PC-9 (cell line): Measurements from ENCODE around the gene ATP8B3. TPM values are rescaled to one million over a fixed set of nuclear protein-coding genes. Genes with fewer than 3 reads are reported as not detected.

ENCODE experiments used
- BruUV-seq: library from RNA; stranded (reverse); fragments of 400-500 nt; replicated peaks from 2 replicates; lab custom pipeline; 2021; lab: Mats Ljungman, UMichigan
- CTCF ChIA-PET: fragments of 300-600 bp; sonication (Branson Sonifier 250); formaldehyde crosslinking; loops from one replicate; lab custom pipeline; 2022; ENCODE audit warnings: antibody characterized with exemption; lab: Charles Lee
- POLR2A ChIA-PET: fragments of 300-600 bp; sonication (Branson Sonifier 250); formaldehyde crosslinking; loops from one replicate; lab custom pipeline; 2022; ENCODE audit warnings: antibody characterized with exemption; ENCODE audit not compliant: unreplicated experiment; lab: Charles Lee
- DNase-seq, 2 experiments: peaks; one replicate each; pipeline versions ENCODE4 v3.0.0 to v3.0.0-alpha.2; 2015 to 2022; ENCODE audit warnings: mixed read lengths in 1 of 2
- H2AFZ ChIP-seq: fragments of 200-600 bp; sonication (generic); 2 replicates; pipeline ENCODE4 v1.8.1; 2017; ENCODE audit warnings: antibody characterized with exemption
- H3F3A ChIP-seq: fragments of 200-600 bp; sonication (generic); 2 replicates; pipeline ENCODE4 v1.8.1; 2017; ENCODE audit warnings: antibody characterized with exemption, mild to moderate bottlenecking, low read depth; ENCODE audit not compliant: insufficient read depth
- H3K27ac ChIP-seq: fragments of 200-600 bp; sonication (generic); 2 replicates; pipeline ENCODE4 v1.6.1; 2016; ENCODE audit warnings: mixed run types
- H3K27me3 ChIP-seq: fragments of 200-600 bp; sonication (generic); 2 replicates; pipeline ENCODE4 v1.6.1; 2016; ENCODE audit warnings: low read depth, mixed run types; ENCODE audit not compliant: insufficient read depth
- H3K36me3 ChIP-seq: fragments of 200-600 bp; sonication (generic); 2 replicates; pipeline ENCODE4 v1.6.1; 2016; ENCODE audit warnings: low read depth, mixed run types
- H3K4me1 ChIP-seq: fragments of 200-600 bp; sonication (generic); replicated peaks from 2 replicates; pipeline ENCODE4 v1.6.1; 2016; ENCODE audit warnings: mixed run types; ENCODE audit not compliant: insufficient read depth
- H3K4me2 ChIP-seq: fragments of 200-600 bp; sonication (generic); 2 replicates; pipeline ENCODE4 v1.6.1; 2017; ENCODE audit warnings: mixed run types
- H3K4me3 ChIP-seq: fragments of 200-600 bp; sonication (generic); 2 replicates; pipeline ENCODE4 v1.6.1; 2016; ENCODE audit warnings: mixed run types
- H3K79me2 ChIP-seq: fragments of 200-600 bp; sonication (generic); 2 replicates; pipeline ENCODE4 v1.6.1; 2017; ENCODE audit warnings: low read depth, mixed run types
- H3K9me2 ChIP-seq: fragments of 200-600 bp; sonication (generic); 2 replicates; pipeline ENCODE4 v1.8.1; 2017; ENCODE audit warnings: mild to moderate bottlenecking; ENCODE audit not compliant: insufficient read depth
- H3K9me3 ChIP-seq: fragments of 200-600 bp; sonication (generic); 2 replicates; pipeline ENCODE4 v1.8.1; 2016; ENCODE audit warnings: low read depth; ENCODE audit not compliant: insufficient read depth
- H4K20me1 ChIP-seq: fragments of 200-600 bp; sonication (generic); 2 replicates; pipeline ENCODE4 v1.8.1; 2017; ENCODE audit not compliant: insufficient read depth
- EZH2 ChIP-seq: fragments of 200-600 bp; sonication (generic); IDR thresholded peaks from 2 replicates; pipeline ENCODE4 v1.8.0; 2017; ENCODE audit warnings: antibody characterized with exemption, low read depth
- intact Hi-C: fragments of 100-400 bp; cut with micrococcal nuclease; formaldehyde crosslinking; loops from one replicate; pipeline ENCODE4 v1.10.0; 2022; ENCODE audit not compliant: unreplicated experiment
- total RNA-seq: library from RNA; stranded (reverse); gene quantifications from 2 replicates; pipeline ENCODE4 v1.2.3, GENCODE V29; 2021
- TF ChIP-seq, protein P1 (sequence below): fragments of 200-600 bp; sonication (generic); conservative IDR thresholded peaks from 2 replicates; pipeline ENCODE4 v1.6.1; 2017; ENCODE audit warnings: mixed run types, antibody characterized with exemption, mild to moderate bottlenecking, moderate library complexity

Gene ATP8B3
- total RNA-seq, 1 experiment from 2014 or later, result 8.3 TPM

DNA sequence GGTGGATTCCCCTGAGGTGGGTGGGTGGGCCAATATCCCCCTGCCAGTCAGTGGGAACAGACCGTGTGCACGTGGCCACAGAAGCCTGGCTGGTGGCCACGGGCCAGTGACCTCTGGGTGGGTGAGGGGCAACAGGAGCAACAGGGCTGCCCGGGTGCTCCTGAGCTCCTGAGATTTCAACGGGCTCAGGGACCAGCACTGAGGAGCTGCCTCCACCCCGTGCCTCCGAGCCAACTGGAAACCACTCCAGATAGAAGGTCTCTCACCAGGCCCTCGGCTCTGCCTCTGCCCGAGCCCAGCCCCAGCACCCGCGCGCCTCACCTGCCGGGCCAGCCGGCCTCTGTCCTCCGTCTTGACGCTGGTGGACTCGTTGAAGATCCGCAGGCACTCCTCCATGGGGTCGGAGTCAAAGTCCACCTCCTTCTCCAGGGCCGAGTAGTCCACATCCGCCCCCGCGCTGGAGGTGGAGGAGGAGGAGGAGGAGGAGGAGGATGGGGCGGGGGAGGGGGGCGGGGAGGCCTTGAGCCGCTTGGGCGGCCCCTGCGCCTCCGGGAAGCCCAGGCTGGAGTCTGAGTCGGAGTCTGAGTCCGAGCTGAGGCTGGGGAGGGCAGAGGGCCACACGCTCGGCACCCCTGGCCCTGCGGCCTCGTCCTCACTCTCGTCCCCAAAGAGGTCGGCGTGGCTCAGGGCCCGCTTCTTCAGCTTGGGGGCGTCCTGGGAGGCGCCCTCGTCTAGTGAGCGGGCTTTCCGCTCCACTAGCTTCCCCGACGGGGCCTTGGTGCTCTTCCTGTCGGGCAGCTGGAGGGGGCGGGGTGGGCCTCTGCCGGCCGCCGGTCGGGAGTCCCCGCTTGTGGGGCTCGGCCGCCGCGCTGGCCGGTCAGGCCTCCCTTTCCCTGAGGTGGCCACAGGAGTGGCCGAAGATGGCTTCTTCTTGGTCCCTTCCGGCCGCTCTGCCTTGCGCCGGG is 14.8 kb upstream of the ATP8B3 start:
- no peaks in the 10 kb centered on the region for H3K9me3 ChIP-seq
- intact Hi-C loops, result no loop called here
- H3K36me3 ChIP-seq, result no peaks in the 10 kb centered on the region
- BruUV-seq, result no TSS peak
- H3K4me2 ChIP-seq, result no peak overlapping the region
- H3K27ac ChIP-seq, result no peak overlapping the region
- H3F3A ChIP-seq, result no peaks in the 10 kb centered on the region
- POLR2A ChIA-PET, result interaction anchor here (0.6 kb wide), 1 partner anchor 316 kb away, joined by 11 read pairs; no protein-coding TSS in a partner anchor
- H2AFZ ChIP-seq, result no peak overlapping the region
- no peaks in the 10 kb centered on the region for H3K9me2 ChIP-seq
- peaks cover 5% of the 10 kb centered on the region for H4K20me1 ChIP-seq
- CTCF ChIA-PET, result interaction anchor here (0.5 to 1.2 kb wide), 4 partner anchors 12 to 305 kb away, joined by 3 to 21 read pairs (median 4); no protein-coding TSS in a partner anchor
- no peaks in the 10 kb centered on the region for H3K79me2 ChIP-seq
- no peaks in the 10 kb centered on the region for H3K4me1 ChIP-seq
- no peak for TF ChIP-seq EZH2
- no peaks in the 10 kb centered on the region for H3K27me3 ChIP-seq
- no peak overlapping the region for H3K4me3 ChIP-seq
- no peak for DNase-seq

DNA sequence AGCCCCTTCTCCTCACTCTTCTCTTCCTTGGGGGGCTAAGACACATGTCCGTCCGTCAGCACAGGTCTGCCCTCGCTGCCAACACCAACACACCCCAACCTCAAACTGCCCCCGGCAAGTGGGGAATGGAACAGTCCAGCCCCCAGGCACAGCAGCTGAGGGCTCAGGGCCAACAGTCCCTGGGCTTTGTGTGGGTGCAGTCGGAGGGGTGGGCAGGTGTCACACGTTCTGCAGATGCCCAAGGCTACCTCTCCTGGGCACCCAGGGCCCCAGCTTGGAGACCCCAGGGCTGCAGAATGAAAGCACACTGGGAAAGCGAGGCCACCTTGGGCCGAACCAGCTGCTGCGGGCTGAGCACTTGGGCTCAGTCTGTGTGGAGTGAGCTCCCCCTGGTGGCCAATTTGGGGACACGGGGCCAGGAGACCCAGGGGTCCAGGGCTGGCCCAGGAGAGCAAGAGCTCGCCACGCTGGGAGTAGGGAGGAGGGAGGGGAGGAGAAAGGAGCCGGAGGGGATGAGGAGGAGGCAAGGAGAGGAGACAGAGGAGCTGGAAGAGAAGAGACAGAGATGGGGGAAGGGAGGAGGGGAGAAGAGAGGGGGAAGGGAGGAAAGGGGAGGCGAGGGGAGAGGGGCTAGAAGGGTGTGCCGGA is 14.0 kb upstream of the ATP8B3 start:
- H3K27me3 ChIP-seq, result no peaks in the 10 kb centered on the region
- H3K36me3 ChIP-seq, result no peaks in the 10 kb centered on the region
- H3K9me2 ChIP-seq, result no peaks in the 10 kb centered on the region
- no TSS peak for BruUV-seq
- no peaks in the 10 kb centered on the region for H3K4me1 ChIP-seq
- H3K27ac ChIP-seq, result no peak overlapping the region
- no peak overlapping the region for H3K4me3 ChIP-seq
- intact Hi-C loops, result no loop called here
- DNase-seq, result peak in 1 of 2 experiments; percentile 52
- H3K9me3 ChIP-seq, result no peaks in the 10 kb centered on the region
- ChIA-PET CTCF (interaction anchor here (0.6 to 1.2 kb wide), 4 partner anchors 12 to 304 kb away, joined by 3 to 21 read pairs (median 12); no protein-coding TSS in a partner anchor), POLR2A (interaction anchor here (0.6 kb wide), 1 partner anchor 316 kb away, joined by 11 read pairs; no protein-coding TSS in a partner anchor)
- no peaks in the 10 kb centered on the region for H3F3A ChIP-seq
- H3K79me2 ChIP-seq, result no peaks in the 10 kb centered on the region
- H3K4me2 ChIP-seq, result no peak overlapping the region
- no peak for TF ChIP-seq EZH2
- TF ChIP-seq, protein P1, sequence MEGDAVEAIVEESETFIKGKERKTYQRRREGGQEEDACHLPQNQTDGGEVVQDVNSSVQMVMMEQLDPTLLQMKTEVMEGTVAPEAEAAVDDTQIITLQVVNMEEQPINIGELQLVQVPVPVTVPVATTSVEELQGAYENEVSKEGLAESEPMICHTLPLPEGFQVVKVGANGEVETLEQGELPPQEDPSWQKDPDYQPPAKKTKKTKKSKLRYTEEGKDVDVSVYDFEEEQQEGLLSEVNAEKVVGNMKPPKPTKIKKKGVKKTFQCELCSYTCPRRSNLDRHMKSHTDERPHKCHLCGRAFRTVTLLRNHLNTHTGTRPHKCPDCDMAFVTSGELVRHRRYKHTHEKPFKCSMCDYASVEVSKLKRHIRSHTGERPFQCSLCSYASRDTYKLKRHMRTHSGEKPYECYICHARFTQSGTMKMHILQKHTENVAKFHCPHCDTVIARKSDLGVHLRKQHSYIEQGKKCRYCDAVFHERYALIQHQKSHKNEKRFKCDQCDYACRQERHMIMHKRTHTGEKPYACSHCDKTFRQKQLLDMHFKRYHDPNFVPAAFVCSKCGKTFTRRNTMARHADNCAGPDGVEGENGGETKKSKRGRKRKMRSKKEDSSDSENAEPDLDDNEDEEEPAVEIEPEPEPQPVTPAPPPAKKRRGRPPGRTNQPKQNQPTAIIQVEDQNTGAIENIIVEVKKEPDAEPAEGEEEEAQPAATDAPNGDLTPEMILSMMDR, result peak; percentile 84
- peaks cover 5% of the 10 kb centered on the region for H4K20me1 ChIP-seq
- no peak overlapping the region for H2AFZ ChIP-seq

GRCh38 chr19:1824252-1824622 is 12.2 kb upstream of the ATP8B3 start:
- TF ChIP-seq EZH2, result no peak
- TF ChIP-seq, protein P1, result no peak
- Histone ChIP-seq H3F3A (no peaks in the 10 kb centered on the region), H4K20me1 (peaks cover 5% of the 10 kb centered on the region), H3K79me2 (no peaks in the 10 kb centered on the region), H2AFZ (no peak overlapping the region), H3K4me2 (no peak overlapping the region), H3K27me3 (no peaks in the 10 kb centered on the region), H3K4me3 (no peak overlapping the region), H3K9me2 (no peaks in the 10 kb centered on the region), H3K4me1 (no peaks in the 10 kb centered on the region), H3K27ac (no peak overlapping the region), H3K36me3 (no peaks in the 10 kb centered on the region), H3K9me3 (no peaks in the 10 kb centered on the region)
- intact Hi-C loops, result no loop called here
- BruUV-seq, result no TSS peak
- CTCF ChIA-PET, result interaction anchor here (0.6 kb wide), 1 partner anchor 61 kb away, joined by 5 read pairs; the partner anchor contains the start of gene ABHD17A
- POLR2A ChIA-PET, result no interaction called here
- DNase-seq, result no peak
